Smooth muscle cell (in vitro differentiated cells): Measurements from ENCODE around the gene CHRNA3. TPM values are rescaled to one million over a fixed set of nuclear protein-coding genes. Genes with fewer than 3 reads are reported as not detected.

Source experiments
- DNase-seq: peaks from one replicate; lab custom pipeline; 2025; ENCODE audit not compliant: unreplicated experiment; lab: John Stamatoyannopoulos, UW
- H2AFZ ChIP-seq: fragments of 200-600 bp; sonication (generic); 2 replicates; pipeline ENCODE4 v1.6.0; 2016; ENCODE audit warnings: antibody characterized with exemption, low read depth, mild to moderate bottlenecking
- H3F3A ChIP-seq: fragments of 200-600 bp; sonication (generic); 2 replicates; pipeline ENCODE4 v1.6.0; 2017; ENCODE audit warnings: antibody characterized with exemption, low read depth
- H3K27ac ChIP-seq: fragments of 200-600 bp; sonication (generic); 2 replicates; pipeline ENCODE4 v1.5.1; 2016; ENCODE audit warnings: low read depth, mild to moderate bottlenecking
- H3K27me3 ChIP-seq: fragments of 200-600 bp; sonication (generic); 2 replicates; pipeline ENCODE4 v1.6.1; 2016; ENCODE audit warnings: low read depth, mild to moderate bottlenecking
- H3K36me3 ChIP-seq: fragments of 200-600 bp; sonication (generic); 2 replicates; pipeline ENCODE4 v1.5.1; 2016; ENCODE audit warnings: low read depth
- H3K4me1 ChIP-seq: fragments of 200-600 bp; sonication (generic); 2 replicates; pipeline ENCODE4 v1.5.1; 2016; ENCODE audit warnings: low read depth
- H3K4me2 ChIP-seq: fragments of 200-600 bp; sonication (generic); 2 replicates; pipeline ENCODE4 v1.6.0; 2016; ENCODE audit warnings: mild to moderate bottlenecking
- H3K4me3 ChIP-seq: fragments of 200-600 bp; sonication (generic); 2 replicates; pipeline ENCODE4 v1.5.1; 2016; ENCODE audit warnings: mild to moderate bottlenecking
- H3K79me2 ChIP-seq: fragments of 200-600 bp; sonication (generic); 2 replicates; pipeline ENCODE4 v1.6.0; 2016; ENCODE audit warnings: low read depth, mild to moderate bottlenecking
- H3K9ac ChIP-seq: fragments of 200-600 bp; sonication (generic); 2 replicates; pipeline ENCODE4 v1.6.0; 2016; ENCODE audit warnings: low read depth
- H3K9me3 ChIP-seq: fragments of 200-600 bp; sonication (generic); replicated peaks from 2 replicates; pipeline ENCODE4 v1.5.1; 2016; ENCODE audit warnings: low read depth
- H4K20me1 ChIP-seq: fragments of 200-600 bp; sonication (generic); 2 replicates; pipeline ENCODE4 v1.6.0; 2016; ENCODE audit warnings: low read depth
- WGBS: methylation state at CpG from one replicate; pipeline ENCODE4 v1.1.7; 2016; ENCODE audit warnings: low lambda C conversion rate; 5-methylcytosine and 5-hydroxymethylcytosine counted together
- polyA plus RNA-seq: library from polyadenylated mRNA; unstranded; fragments of >200 nt; fragmentation: Nextera tagmentation; extraction: Ambion mirVana; gene quantifications from 2 replicates; pipeline ENCODE4 v1.2.1, GENCODE V29; 2016
- total RNA-seq: library from RNA; depleted of rRNA; stranded (reverse); fragments of >200 nt; gene quantifications from 2 replicates; pipeline ENCODE4 v1.2.3, GENCODE V29; 2014
- TF ChIP-seq, protein P1 (sequence below): fragments of 200-600 bp; sonication (generic); IDR thresholded peaks from 2 replicates; pipeline ENCODE4 v1.5.1; 2017; ENCODE audit warnings: borderline replicate concordance, mild to moderate bottlenecking, antibody characterized with exemption; ENCODE audit not compliant: insufficient read depth, poor library complexity, severe bottlenecking

Gene CHRNA3
- total and polyA plus RNA-seq, 2 experiments from 2014 or later, result 0.31 TPM; not detected in 1

DNA sequence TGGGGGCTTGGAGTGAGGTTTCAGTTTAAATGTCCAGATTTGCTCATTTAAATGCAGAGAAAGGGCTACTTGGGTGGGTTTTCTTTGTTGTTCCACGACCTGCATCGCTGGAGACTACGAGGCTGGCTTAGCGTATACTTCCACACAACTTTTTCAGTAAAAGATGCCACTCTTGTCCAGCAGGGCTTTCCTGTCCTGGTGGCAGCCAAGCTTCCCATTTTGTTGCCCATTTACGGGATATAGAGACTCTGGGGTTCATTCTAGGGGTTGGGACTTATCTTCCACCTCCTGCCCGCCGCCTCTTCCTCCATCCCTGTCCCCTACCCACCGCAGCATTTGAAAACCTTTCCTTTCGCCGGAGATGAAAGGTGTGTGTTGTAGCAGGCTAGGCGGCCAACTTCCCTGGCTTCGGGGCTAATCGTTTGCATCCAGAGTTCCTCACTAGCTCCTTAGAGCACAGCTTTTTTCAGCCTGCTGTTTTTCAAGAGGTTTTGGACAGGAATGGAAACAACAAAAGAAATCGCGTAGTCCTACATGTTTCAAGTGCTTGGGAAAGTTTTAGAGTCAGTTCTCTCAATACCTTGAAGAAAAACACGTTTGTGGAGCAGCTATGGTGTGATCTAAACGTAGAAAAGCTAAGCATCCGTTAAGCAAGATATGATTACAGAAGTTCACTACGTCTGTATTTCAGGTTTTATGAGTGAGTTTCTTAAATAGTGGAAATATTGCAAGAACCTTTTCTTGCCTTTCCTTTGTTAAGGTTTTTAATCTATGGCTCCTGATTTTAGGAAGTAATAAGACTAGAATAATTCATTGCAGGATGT is 54.6 kb downstream of the CHRNA3 start:
- DNase-seq, result no peak
- WGBS, result 4% methylated on average over 19 of the region's 19 CpGs
- no peaks in the 10 kb centered on the region for H3K9me3 ChIP-seq

DNA sequence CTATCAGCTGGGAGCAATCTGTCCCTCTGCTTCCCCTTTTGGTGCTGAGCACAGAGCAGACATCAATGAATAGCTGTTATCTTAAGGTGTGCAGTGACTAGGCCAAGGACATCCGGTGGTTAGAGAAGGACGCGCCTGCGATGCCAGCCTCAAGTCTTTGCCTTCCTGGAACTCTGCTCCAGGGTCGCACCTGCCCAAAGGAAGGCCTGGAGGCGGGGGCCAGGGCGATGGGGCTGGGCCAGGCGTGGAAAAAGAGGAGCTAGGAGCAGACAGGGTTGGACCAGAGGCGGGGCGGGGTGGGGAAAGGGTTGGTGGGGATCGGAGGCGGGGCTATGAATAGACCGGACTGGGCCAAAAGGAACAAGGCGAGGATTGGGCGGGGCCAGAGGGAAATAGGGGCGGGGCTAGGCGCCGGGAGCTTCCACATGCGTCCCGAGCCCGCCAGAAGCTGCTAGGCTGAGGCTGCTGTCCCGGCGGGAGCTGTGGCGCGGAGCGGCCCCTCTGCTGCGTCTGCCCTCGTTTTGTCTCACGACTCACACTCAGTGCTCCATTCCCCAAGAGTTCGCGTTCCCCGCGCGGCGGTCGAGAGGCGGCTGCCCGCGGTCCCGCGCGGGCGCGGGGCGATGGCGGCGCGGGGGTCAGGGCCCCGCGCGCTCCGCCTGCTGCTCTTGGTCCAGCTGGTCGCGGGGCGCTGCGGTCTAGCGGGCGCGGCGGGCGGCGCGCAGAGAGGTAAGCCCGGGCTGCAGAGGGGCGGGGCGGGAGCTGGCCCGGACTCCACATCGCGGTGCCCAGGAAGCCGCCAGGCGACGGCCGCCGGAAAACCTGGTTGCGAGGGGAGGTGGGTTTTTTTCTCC is 55.5 kb downstream of the CHRNA3 start, which contains the start of gene CHRNA5:
CHRNA5 (plus strand) TSS at position 424 of the 854 bp plus-strand sequence; CDS start at position 624, 200 bp downstream.
- TF ChIP-seq, protein P1, sequence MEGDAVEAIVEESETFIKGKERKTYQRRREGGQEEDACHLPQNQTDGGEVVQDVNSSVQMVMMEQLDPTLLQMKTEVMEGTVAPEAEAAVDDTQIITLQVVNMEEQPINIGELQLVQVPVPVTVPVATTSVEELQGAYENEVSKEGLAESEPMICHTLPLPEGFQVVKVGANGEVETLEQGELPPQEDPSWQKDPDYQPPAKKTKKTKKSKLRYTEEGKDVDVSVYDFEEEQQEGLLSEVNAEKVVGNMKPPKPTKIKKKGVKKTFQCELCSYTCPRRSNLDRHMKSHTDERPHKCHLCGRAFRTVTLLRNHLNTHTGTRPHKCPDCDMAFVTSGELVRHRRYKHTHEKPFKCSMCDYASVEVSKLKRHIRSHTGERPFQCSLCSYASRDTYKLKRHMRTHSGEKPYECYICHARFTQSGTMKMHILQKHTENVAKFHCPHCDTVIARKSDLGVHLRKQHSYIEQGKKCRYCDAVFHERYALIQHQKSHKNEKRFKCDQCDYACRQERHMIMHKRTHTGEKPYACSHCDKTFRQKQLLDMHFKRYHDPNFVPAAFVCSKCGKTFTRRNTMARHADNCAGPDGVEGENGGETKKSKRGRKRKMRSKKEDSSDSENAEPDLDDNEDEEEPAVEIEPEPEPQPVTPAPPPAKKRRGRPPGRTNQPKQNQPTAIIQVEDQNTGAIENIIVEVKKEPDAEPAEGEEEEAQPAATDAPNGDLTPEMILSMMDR, result no peak

More for the DNA sequence above, 54.6 kb downstream of the CHRNA3 start:
- Histone ChIP-seq H3K4me2 (peak overlapping the region; percentile 86), H3K4me1 (no peaks in the 10 kb centered on the region), H3K36me3 (no peaks in the 10 kb centered on the region), H3K9ac (no peak overlapping the region), H3K4me3 (peak overlapping the region; percentile 56), H2AFZ (peak overlapping the region; percentile 92), H3F3A (no peaks in the 10 kb centered on the region), H3K27me3 (peaks cover 10% of the 10 kb centered on the region), H3K27ac (no peak overlapping the region), H3K79me2 (no peaks in the 10 kb centered on the region), H4K20me1 (no peaks in the 10 kb centered on the region)
- TF ChIP-seq, protein P1, result no peak

DNA sequence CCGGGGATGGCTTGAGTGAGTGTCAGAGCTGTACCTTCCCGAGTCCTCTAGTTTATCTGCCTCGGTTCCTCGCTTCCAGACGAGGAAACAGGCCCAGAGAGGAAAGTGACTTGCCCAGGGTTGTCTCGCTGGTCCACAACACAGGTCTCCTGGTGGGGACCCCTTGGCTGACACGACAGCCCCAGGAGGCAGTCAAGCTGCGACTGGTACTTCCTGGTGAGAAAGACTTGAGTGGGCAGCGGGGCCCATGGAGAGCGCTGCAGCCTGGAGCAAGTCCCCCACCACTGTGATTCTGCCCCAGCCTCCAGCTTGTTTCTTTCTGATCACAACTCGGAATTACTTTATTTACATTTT is 56.1 kb downstream of the CHRNA3 start:
- H3K27me3 ChIP-seq, result peaks cover 10% of the 10 kb centered on the region
- no peaks in the 10 kb centered on the region for H3K9me3 ChIP-seq
- H3F3A ChIP-seq, result no peaks in the 10 kb centered on the region
- no peaks in the 10 kb centered on the region for H4K20me1 ChIP-seq
- H3K4me1 ChIP-seq, result no peaks in the 10 kb centered on the region
- DNase-seq, result no peak
- no peak overlapping the region for H3K9ac ChIP-seq
- H3K4me2 ChIP-seq, result peak overlapping the region; percentile 86
- H3K27ac ChIP-seq, result no peak overlapping the region
- no peak overlapping the region for H3K4me3 ChIP-seq
- no peaks in the 10 kb centered on the region for H3K79me2 ChIP-seq
- H3K36me3 ChIP-seq, result no peaks in the 10 kb centered on the region
- peak overlapping the region; percentile 34 for H2AFZ ChIP-seq
- TF ChIP-seq, protein P1, result no peak
- 73% methylated on average over 11 of the region's 11 CpGs for WGBS

More for the DNA sequence above, 55.5 kb downstream of the CHRNA3 start, which contains the start of gene CHRNA5:
- H3K27ac ChIP-seq, result no peak within 1 kb of the TSS
- 2% methylated on average over 36 of the region's 75 CpGs for WGBS
- H3K36me3 ChIP-seq, result no peaks in the 10 kb centered on the region
- H3K4me1 ChIP-seq, result no peaks in the 10 kb centered on the region
- peak; percentile 73 for DNase-seq
- H3K27me3 ChIP-seq, result peaks cover 10% of the 10 kb centered on the region
- no peaks in the 10 kb centered on the region for H3F3A ChIP-seq
- peak within 1 kb of the TSS; percentile 86 for H3K4me2 ChIP-seq
- H3K9ac ChIP-seq, result no peak within 1 kb of the TSS
- peak within 1 kb of the TSS; percentile 92 for H2AFZ ChIP-seq
- no peaks in the 10 kb centered on the region for H3K79me2 ChIP-seq
- H3K4me3 ChIP-seq, result peak within 1 kb of the TSS; percentile 56
- H3K9me3 ChIP-seq, result no peaks in the 10 kb centered on the region
- no peaks in the 10 kb centered on the region for H4K20me1 ChIP-seq
